Retinal pigment epithelial cell (primary cell): ENCODE results near the gene MPHOSPH9.

Experiments
- DNase-seq: peaks from one replicate; pipeline ENCODE4 v3.0.0-alpha.2; 2010; ENCODE audit warnings: low read depth
- H3K4me3 ChIP-seq: 2 replicates; pipeline ENCODE4 v1.5.1; 2011; ENCODE audit warnings: mild to moderate bottlenecking, low read length, control low read depth, moderate library complexity
- CTCF ChIP-seq: conservative IDR thresholded peaks from 2 replicates; pipeline ENCODE4 v1.5.1; 2011; ENCODE audit warnings: low read depth, low read length, control low read depth, inconsistent platforms

The MPHOSPH9 gene

GRCh38 chr12:123270214-123271000 lies 37.5 kb upstream of the MPHOSPH9 start:
- H3K4me3 ChIP-seq, result peak overlapping the region; percentile 80
- DNase-seq, result no peak

GRCh38 chr12:123269896-123270213 lies 36.9 kb upstream of the MPHOSPH9 start:
- DNase-seq, result no peak
- peak overlapping the region; percentile 80 for H3K4me3 ChIP-seq
- TF ChIP-seq CTCF, result no peak

More at GRCh38 chr12:123270214-123271000, 37.5 kb upstream of the MPHOSPH9 start:
- TF ChIP-seq CTCF, result no peak

- DNase-seq, result peak; percentile 23
- peak overlapping the region; percentile 80 for H3K4me3 ChIP-seq
Observed at GRCh38 chr12:123269395-123269892, 36.5 kb upstream of the MPHOSPH9 start.

GRCh38 chr12:123268850-123269249 lies 35.9 kb upstream of the MPHOSPH9 start:
- DNase-seq, result no peak

More at GRCh38 chr12:123269395-123269892, 36.5 kb upstream of the MPHOSPH9 start:
- TF ChIP-seq CTCF, result no peak

GRCh38 chr12:123267991-123268843 lies 35.3 kb upstream of the MPHOSPH9 start:
- TF ChIP-seq CTCF, result no peak
- no peak for DNase-seq
- H3K4me3 ChIP-seq, result no peak overlapping the region

More at GRCh38 chr12:123268850-123269249, 35.9 kb upstream of the MPHOSPH9 start:
- TF ChIP-seq CTCF, result no peak
- H3K4me3 ChIP-seq, result peak overlapping the region; percentile 80

GRCh38 chr12:123267335-123267920 lies 34.5 kb upstream of the MPHOSPH9 start:
- DNase-seq, result no peak
- no peak overlapping the region for H3K4me3 ChIP-seq
- TF ChIP-seq CTCF, result no peak
